ENCODE results near the gene ADCK1. TPM values are rescaled to one million over a fixed set of nuclear protein-coding genes. Genes with fewer than 3 reads are reported as not detected.

The ADCK1 gene
- total RNA-seq, 1 experiment from 2014 or later: 5.1 TPM

Other genes with a start within 250 kb of the ADCK1 start
- gene SPTLC2, start 183.5 kb upstream of the ADCK1 start, total RNA-seq (2014; rRNA removed): 12.5 and 15.6 TPM in 2 replicates
- gene ALKBH1, start 92.1 kb upstream of the ADCK1 start, total RNA-seq (2014; rRNA removed): 10.6 and 11.3 TPM in 2 replicates
- gene SLIRP, start 92.0 kb upstream of the ADCK1 start, total RNA-seq (2014; rRNA removed): 332 and 483 TPM in 2 replicates
- gene SNW1, start 39.0 kb upstream of the ADCK1 start, total RNA-seq (2014; rRNA removed): 63.7 and 65.0 TPM in 2 replicates

All from LHCN-M2 (cell line).